T-helper 2 cell treated with Interferon-gamma antibody and Interleukin-4, amounts not matched to agents 5 μg/mL and 100 μg/mL, for 36 hours (primary cell): ENCODE data around the gene IRF6.
A peak's percentile ranks its signal among the peaks of the same experiment; 100 is the strongest.

Experiments
- DNase-seq: peaks from one replicate; pipeline ENCODE4 v3.0.0; 2021; ENCODE audit warnings: low spot score
- H3K27ac Mint-ChIP-seq: one replicate; pipeline ENCODE4 v1.8.0; 2021; ENCODE audit warnings: mild to moderate bottlenecking, mixed read lengths
- H3K27me3 Mint-ChIP-seq: one replicate; pipeline ENCODE4 v1.8.0; 2021; ENCODE audit warnings: low read depth, mixed read lengths
- H3K36me3 Mint-ChIP-seq: one replicate; pipeline ENCODE4 v1.8.0; 2021; ENCODE audit warnings: low read depth, mixed read lengths
- H3K4me1 Mint-ChIP-seq: one replicate; pipeline ENCODE4 v1.8.0; 2021; ENCODE audit warnings: low read depth, mixed read lengths
- H3K4me3 Mint-ChIP-seq: one replicate; pipeline ENCODE4 v1.8.0; 2022; ENCODE audit warnings: mild to moderate bottlenecking, moderate library complexity, mixed read lengths
- H3K9me3 Mint-ChIP-seq: one replicate; pipeline ENCODE4 v1.8.0; 2021; ENCODE audit warnings: mixed read lengths

The IRF6 gene

GRCh38 chr1:209736490-209737117, 69.3 kb downstream of the IRF6 start:
- H3K27ac Mint-ChIP-seq, result no peak overlapping the region
- no peaks in the 10 kb centered on the region for H3K27me3 Mint-ChIP-seq
- H3K9me3 Mint-ChIP-seq, result no peaks in the 10 kb centered on the region
- DNase-seq, result no peak
- H3K4me1 Mint-ChIP-seq, result peaks cover 24% of the 10 kb centered on the region
- peak overlapping the region; percentile 19 for H3K4me3 Mint-ChIP-seq
- no peaks in the 10 kb centered on the region for H3K36me3 Mint-ChIP-seq
